Fibroblast of villous mesenchyme (primary cell): Measurements from ENCODE around the gene GFI1. TPM values are rescaled to one million over a fixed set of nuclear protein-coding genes. Genes with fewer than 3 reads are reported as not detected.

Experiments
- DNase-seq: peaks from one replicate; pipeline ENCODE4 v3.0.0-alpha.2; 2010; ENCODE audit warnings: low read depth
- H3K4me3 ChIP-seq: 2 replicates; pipeline ENCODE4 v1.5.1; 2011; ENCODE audit warnings: low read depth, mild to moderate bottlenecking, low read length
- total RNA-seq: library from RNA; depleted of rRNA; stranded (reverse); fragments of >200 nt; gene quantifications from 2 replicates; pipeline ENCODE4 v1.2.3, GENCODE V29; 2012
- TF ChIP-seq, protein P1 (sequence below): IDR thresholded peaks from 2 replicates; pipeline ENCODE4 v1.5.1; 2012; ENCODE audit warnings: low read depth, mild to moderate bottlenecking, low read length; ENCODE audit not compliant: insufficient read depth

Gene GFI1
- total RNA-seq, 1 donor, result under 0.01 TPM

DNA sequence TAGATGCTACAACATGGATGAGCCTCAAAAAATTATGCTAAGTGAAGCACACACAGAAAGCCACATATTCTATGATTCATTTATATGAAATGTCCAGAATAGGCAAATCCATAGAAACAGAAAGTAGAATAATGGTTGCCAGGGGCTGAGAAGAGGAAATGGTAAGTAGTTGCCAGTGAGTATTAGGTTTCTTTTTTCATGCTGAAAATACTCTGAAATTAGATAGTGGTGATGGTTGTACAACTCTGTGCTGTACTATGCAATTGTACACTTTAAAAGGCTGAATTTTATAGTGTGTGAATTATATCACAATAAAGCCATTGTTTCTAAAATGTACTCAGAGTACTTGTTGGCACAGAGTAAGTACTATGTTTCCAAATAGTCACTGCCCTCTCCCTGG, 15.5 kb upstream of the GFI1 start:
- H3K4me3 ChIP-seq, result no peak overlapping the region
- TF ChIP-seq, protein P1, sequence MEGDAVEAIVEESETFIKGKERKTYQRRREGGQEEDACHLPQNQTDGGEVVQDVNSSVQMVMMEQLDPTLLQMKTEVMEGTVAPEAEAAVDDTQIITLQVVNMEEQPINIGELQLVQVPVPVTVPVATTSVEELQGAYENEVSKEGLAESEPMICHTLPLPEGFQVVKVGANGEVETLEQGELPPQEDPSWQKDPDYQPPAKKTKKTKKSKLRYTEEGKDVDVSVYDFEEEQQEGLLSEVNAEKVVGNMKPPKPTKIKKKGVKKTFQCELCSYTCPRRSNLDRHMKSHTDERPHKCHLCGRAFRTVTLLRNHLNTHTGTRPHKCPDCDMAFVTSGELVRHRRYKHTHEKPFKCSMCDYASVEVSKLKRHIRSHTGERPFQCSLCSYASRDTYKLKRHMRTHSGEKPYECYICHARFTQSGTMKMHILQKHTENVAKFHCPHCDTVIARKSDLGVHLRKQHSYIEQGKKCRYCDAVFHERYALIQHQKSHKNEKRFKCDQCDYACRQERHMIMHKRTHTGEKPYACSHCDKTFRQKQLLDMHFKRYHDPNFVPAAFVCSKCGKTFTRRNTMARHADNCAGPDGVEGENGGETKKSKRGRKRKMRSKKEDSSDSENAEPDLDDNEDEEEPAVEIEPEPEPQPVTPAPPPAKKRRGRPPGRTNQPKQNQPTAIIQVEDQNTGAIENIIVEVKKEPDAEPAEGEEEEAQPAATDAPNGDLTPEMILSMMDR, result no peak
- DNase-seq, result no peak

DNA sequence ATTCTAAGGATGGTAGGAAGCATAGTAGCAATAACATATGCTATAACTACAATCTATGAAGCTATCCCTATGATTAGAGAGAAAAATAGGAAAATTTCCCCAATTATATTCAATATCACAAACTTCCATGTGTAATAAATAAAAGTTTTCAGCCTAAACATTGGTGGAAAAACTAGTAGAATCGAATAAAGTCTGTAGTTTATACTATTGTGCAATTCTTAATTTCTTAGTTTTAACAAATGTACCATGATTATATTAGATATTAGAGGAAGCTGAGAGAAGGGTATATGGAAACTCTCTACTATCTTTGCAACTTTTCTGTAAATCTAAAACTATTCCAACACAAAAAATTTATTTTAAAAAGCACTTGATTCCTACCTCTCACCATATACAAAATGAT, 13.8 kb upstream of the GFI1 start:
- no peak for DNase-seq
- TF ChIP-seq, protein P1, result no peak

DNA sequence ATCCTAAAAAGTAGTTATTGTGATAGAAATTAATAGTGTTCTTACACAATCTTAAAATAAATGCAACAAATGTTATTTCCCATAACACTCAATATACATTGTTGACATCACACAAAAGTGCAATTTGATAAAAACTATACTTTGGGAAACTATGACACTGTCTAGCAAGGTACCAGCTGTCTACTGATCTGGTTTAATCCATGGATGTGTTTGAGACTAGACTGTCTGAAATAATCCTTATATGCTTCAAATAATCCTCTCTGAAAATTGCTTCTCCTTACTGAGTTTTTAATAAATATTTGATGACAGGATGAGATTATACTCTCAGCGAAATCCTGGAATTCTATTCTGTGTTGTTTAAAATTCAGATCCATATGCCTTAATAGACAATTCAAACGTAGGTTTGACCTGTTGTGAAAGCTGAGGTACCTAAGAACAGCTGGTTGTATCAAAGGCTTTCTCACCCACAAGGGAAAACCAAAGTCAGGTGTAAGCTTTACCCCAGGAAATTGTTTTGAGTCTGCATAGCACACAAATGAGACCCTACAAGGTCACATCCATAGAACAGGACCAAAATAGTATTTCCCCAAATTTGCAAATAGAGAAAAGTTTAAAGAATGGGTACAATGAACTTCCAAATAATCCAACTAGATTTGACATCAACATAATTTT, 8.8 kb upstream of the GFI1 start:
- DNase-seq, result no peak
- no peak overlapping the region for H3K4me3 ChIP-seq
- TF ChIP-seq, protein P1, result no peak

More for the DNA sequence above, 13.8 kb upstream of the GFI1 start:
- H3K4me3 ChIP-seq, result no peak overlapping the region

DNA sequence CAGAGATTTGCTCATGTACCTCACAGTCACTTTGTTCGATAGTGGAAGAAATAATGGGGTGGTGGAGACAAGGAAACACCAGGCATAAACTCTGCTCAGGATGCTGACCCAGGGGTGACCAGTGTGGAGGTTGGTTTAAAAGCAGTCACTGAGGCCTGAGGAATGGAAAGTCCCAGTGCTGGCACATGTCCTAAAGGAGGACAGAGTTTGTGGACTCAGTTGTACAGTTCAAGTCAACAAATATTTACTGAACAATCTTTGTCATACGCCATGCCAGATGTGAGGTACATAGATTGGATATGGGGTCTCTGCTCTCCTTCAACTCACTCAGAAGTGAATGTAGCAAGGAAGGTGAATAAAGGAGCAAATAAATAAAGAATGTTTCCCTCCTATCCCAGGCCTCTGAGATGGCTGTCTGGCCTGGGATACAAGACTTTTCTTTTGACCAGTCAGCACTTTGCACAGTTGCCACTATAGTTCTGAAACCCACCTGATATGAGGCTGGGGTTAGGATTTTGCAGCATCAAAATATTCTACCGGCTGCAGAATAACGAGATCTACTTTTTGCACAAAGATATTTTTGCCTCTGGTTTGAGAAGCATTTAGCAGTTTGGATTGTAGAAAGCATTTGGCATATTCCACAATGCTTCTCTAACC, 7.9 kb upstream of the GFI1 start:
- H3K4me3 ChIP-seq, result no peak overlapping the region
- DNase-seq, result no peak
- TF ChIP-seq, protein P1, result no peak

DNA sequence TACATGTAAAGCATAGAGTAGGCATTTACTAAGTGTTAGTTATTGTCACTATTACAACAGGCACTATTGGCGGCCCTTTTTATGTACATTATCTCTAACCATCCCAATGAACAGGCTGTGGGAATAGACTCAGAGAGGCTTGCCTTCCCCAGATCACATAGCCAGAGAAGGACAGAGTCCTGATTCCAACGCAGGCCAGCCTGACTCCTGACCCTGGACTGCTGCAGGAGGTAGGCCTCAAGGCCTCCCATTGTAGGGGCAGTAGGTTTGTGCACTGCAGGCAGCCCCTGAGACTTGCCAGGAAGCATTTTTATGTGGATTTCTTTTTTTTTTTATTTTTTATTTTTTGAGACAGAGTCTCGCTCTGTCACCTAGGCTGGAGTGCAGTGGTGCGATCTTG, 6.4 kb upstream of the GFI1 start:
- H3K4me3 ChIP-seq, result no peak overlapping the region

DNA sequence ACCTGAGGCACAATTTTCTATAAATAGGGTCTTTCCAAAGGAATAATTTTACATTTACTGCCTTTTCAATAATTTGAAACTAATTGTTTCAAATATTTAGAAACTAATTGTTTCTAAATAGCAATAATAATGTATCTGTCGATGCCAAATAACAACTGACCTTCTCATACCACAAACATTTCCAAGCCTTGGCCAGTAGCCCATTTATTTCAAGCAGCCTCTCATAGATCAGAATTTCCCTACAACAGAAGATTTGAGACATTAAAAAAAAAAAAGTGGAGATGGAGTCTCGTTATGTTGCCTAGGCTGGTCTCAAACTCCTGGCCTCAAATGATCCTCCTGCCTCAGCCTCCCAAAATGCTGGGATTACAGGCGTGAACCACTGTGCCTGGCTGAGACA, 2.1 kb upstream of the GFI1 start:
- DNase-seq, result no peak
- TF ChIP-seq, protein P1, result no peak
- H3K4me3 ChIP-seq, result no peak overlapping the region

More for the DNA sequence above, 6.4 kb upstream of the GFI1 start:
- DNase-seq, result no peak
- TF ChIP-seq, protein P1, result no peak
